Heart right ventricle (tissue), 16 donors: ENCODE data around the gene GAK. TPM values are rescaled to one million over a fixed set of nuclear protein-coding genes. Genes with fewer than 3 reads are reported as not detected.

Source experiments
- ATAC-seq, 8 donors: fragments of 200-7000 bp; cut with Tn5 transposase; one replicate each; pipeline ENCODE4 v1.9.1; 2020; ENCODE audit warnings: mild to moderate bottlenecking in 8 of 8, moderate library complexity in 8 of 8, moderate number of reproducible peaks in 1 of 8
- DNase-seq, 2 donors: peaks; one replicate each; pipeline ENCODE4 v3.0.0-alpha.2; 2020
- H3K27ac ChIP-seq, 10 donors: fragments of 200-600 bp; sonication (generic) in 2 of 10; one replicate each; pipeline versions ENCODE4 v1.5.0 to v1.8.0; 2020 to 2022; ENCODE audit warnings: mild to moderate bottlenecking in 3 of 10
- H3K27me3 ChIP-seq, 7 donors: fragments of 200-600 bp; one replicate each; pipeline ENCODE4 v1.8.0; 2021 to 2022; ENCODE audit warnings: mild to moderate bottlenecking in 2 of 7
- H3K36me3 ChIP-seq, 9 donors: fragments of 200-600 bp; sonication (generic) in 1 of 9; one replicate each; pipeline versions ENCODE4 v1.5.0 to v1.8.0; 2020 to 2022; ENCODE audit warnings: mild to moderate bottlenecking in 2 of 9
- H3K4me1 ChIP-seq, 9 donors: fragments of 200-600 bp; sonication (generic) in 1 of 9; one replicate each; pipeline versions ENCODE4 v1.5.0 to v1.8.0; 2020 to 2022; ENCODE audit warnings: mild to moderate bottlenecking in 4 of 9
- H3K4me3 ChIP-seq, 10 donors: fragments of 200-600 bp; sonication (generic) in 2 of 10; one replicate each; pipeline versions ENCODE4 v1.5.0 to v1.8.0; 2020 to 2022; ENCODE audit warnings: mild to moderate bottlenecking in 7 of 10, moderate library complexity in 2 of 10
- H3K9me3 ChIP-seq, 11 donors: fragments of 200-600 bp in 10 of 11; sonication (generic) in 2 of 11; one replicate each; pipeline versions ENCODE4 v1.5.0 to v1.8.0; 2013 to 2022; ENCODE audit warnings: mild to moderate bottlenecking in 2 of 11, control low read depth in 1 of 11, moderate library complexity in 1 of 11
- CTCF ChIP-seq, 9 donors: fragments of 200-600 bp; sonication (generic) in 2 of 9; IDR thresholded peaks; one replicate each; pipeline versions ENCODE4 v1.5.0 to v1.8.0; 2021 to 2022; ENCODE audit warnings: antibody characterized with exemption in 9 of 9, mild to moderate bottlenecking in 5 of 9, moderate library complexity in 1 of 9
- WGBS, 2 donors: extraction: QIAGEN DNeasy Blood & Tissue Kit; methylation state at CpG; one replicate each; pipeline ENCODE4 v1.1.7; 2013; ENCODE audit warnings: inconsistent platforms in 1 of 2; 5-methylcytosine and 5-hydroxymethylcytosine counted together
- intact Hi-C, 10 donors: fragments of 100-400 bp; cut with DNase I; formaldehyde crosslinking; loops; one replicate each; pipeline versions ENCODE4 v1.11.1 to v1.14.2; 2022
- polyA plus RNA-seq, 2 donors: library from polyadenylated mRNA; stranded (reverse); fragments of 200-250 nt; gene quantifications; one replicate each; pipeline ENCODE4 v1.2.3, GENCODE V29; 2013
- total RNA-seq, 10 donors: library from RNA; stranded (reverse); fragmentation: NEBNext Ultra II Directional in 3 of 10; extraction: Animal tissue kit (Norgen Biotek cat#: 25700) in 3 of 10; gene quantifications; one replicate each; pipeline versions ENCODE4 v1.2.1 to v1.2.4, GENCODE V29; 2021 to 2023
- donor health status: Arrhythmogenic right ventricular cardiomyopathy.
- donor health status: ischemic (EF 13 %, LVEDD 7.1; RV severe dilation, severe dysfunction).
- donor health status: healthy with polysubstance abuse.
- donor health status: DM: no; HTN: yes; CAD: no.
- donor health status: DM: no; HTN: no; CAD: no.
- donor health status: ischemic (EF 25% LVEDD 6.9; RV normal size, moderate dysfunction).
- donor health status: ischemic (EF 25% LVEDD 5.7; RV mildly dilated, moderate dysfunction).
- donor health status: healthy.
- donor health status: DM: yes; HTN: yes; CAD: no.
- donor health status: Ischemic cardiomyopathy.
- donor health status: ischemic (EF 35%, LVEDD 5.7; RV mildly dilated, moderate dysfunction).
- donor health status: nonischemic (EF 11% LVEDD 7.7; RV severe dilation, severe dysfunction).
- donor health status: DM: yes; HTN: yes; CAD: no.
- donor health status: PGD.
- donor health status: ischemic (EF 29% LVEDD 5.4; RV normal size, mild dysfunction).
- donor health status: nonischemic (EF 23%, LVEDD 6.1; RV moderate dilation, normal function).

The GAK gene
- total and polyA plus RNA-seq, 12 donors = 21.0 to 105 (median 29.2) TPM

DNA sequence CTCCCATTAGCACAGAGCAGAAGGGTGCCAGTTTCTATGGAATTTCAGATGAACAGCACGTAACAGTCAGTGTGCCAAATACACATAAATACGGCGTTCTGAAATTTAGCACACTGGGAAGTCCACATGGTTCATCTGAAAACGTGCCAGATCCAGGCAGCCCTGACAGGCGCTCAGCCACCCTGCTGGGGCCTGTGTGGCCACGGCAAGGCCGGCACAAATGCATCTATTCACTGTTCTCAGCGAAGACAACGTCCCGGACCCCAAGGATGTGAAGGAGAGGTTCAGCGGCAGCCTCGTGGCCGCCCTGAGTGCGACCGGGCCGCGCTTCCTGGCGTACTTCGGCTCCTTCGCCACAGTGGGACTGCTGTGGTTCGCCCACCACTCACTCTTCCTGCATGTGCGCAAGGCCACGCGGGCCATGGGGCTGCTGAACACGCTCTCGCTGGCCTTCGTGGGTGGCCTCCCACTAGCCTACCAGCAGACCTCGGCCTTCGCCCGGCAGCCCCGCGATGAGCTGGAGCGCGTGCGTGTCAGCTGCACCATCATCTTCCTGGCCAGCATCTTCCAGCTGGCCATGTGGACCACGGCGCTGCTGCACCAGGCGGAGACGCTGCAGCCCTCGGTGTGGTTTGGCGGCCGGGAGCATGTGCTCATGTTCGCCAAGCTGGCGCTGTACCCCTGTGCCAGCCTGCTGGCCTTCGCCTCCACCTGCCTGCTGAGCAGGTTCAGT, 25.6 kb upstream of the GAK start:
- WGBS, 2 donors = 95% methylated on average over 44 to 45 of the region's 45 CpGs
- no peak for TF ChIP-seq CTCF (IDR thresholded peaks at IDR 0.05)
- intact Hi-C loops = loop anchor here in 1 of 10 donors (10.0 kb wide), 1 partner anchor 213 kb away; no protein-coding TSS in a partner anchor
- no peak overlapping the region for H3K27ac ChIP-seq
- no peak overlapping the region for H3K4me3 ChIP-seq
- DNase-seq (peak in 1 of 2 donors; percentile 15), ATAC-seq (no peak)
- peaks cover 0 to 92% (median 17%) of the 10 kb centered on the region in 9 donors for H3K36me3 ChIP-seq
- no peaks in the 10 kb centered on the region for H3K9me3 ChIP-seq
- H3K27me3 ChIP-seq = no peaks in the 10 kb centered on the region
- no peaks in the 10 kb centered on the region for H3K4me1 ChIP-seq

DNA sequence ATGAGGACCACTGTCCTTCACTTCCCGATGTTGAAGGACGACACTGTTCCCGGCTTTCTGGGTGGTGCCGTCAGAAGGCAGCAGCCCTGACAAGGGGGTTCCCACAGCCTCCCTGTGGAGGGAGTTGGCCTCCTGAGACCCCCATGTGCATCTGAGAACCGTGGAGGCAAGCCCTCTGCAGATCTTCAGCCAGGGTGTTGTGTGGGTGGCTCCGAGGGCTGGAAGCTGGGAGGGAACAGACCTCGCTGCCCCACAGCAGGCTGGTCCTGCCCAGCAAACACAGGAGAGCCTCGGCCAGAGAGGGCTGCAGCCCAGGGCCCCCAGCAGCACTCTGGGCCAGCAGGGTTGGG, 25.1 kb upstream of the GAK start:
- Histone ChIP-seq H3K36me3 (peaks cover 0 to 87% (median 15%) of the 10 kb centered on the region in 9 donors), H3K9me3 (no peaks in the 10 kb centered on the region), H3K27me3 (no peaks in the 10 kb centered on the region), H3K4me1 (no peaks in the 10 kb centered on the region), H3K4me3 (no peak overlapping the region), H3K27ac (no peak overlapping the region)
- ATAC-seq (no peak), DNase-seq (no peak)
- intact Hi-C loops = loop anchor here in 1 of 10 donors (10.0 kb wide), 1 partner anchor 212 kb away; no protein-coding TSS in a partner anchor
- TF ChIP-seq CTCF (IDR thresholded peaks at IDR 0.05) = no peak
- WGBS, 2 donors = 74 to 78% methylated on average over 8 of the region's 8 CpGs

DNA sequence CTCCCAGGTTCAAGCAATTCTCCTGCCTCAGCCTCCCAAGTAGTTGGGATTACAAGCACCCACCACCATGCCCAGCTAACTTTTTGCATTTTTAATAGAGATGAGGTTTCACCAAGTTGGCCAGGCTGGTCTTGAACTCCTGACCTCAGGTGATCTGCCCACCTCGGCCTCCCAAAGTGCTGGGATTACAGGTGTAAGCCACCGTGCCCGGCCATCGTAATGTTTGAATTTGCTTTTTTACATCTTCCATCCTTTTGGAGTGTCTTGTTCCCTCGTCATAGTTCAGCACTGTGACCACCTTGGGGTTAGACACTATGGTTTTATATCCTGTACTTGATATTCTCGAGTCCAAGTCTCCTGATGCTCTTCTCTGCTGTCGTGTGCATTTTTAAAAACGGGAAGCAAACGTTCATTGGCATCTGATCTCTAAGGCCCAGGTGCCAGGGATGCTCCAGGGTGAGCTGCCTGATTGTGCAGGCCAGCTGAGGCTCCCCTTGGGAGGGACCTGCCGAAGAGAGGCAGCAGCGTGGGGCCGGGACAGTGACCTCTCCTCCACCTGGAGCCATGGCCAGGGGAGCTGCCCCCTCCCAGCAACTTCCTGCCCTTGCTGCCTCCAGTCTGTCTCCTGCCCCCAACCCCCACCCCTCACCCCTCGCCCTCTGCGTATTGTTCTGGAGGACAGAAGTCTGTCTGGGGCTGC, 24.6 kb upstream of the GAK start:
- Histone ChIP-seq H3K9me3 (no peaks in the 10 kb centered on the region), H3K4me3 (no peak overlapping the region), H3K27me3 (no peaks in the 10 kb centered on the region), H3K36me3 (peaks cover 0 to 87% (median 14%) of the 10 kb centered on the region in 9 donors), H3K4me1 (no peaks in the 10 kb centered on the region), H3K27ac (no peak overlapping the region)
- intact Hi-C loops = loop anchor here in 1 of 10 donors (10.0 kb wide), 1 partner anchor 212 kb away; no protein-coding TSS in a partner anchor
- DNase-seq (no peak), ATAC-seq (no peak)
- 81% methylated on average over 14 of the region's 14 CpGs for WGBS, 2 donors
- TF ChIP-seq CTCF (IDR thresholded peaks at IDR 0.05) = no peak

GRCh38 chr4:955931-956381, 23.8 kb upstream of the GAK start:
- no peaks in the 10 kb centered on the region for H3K4me1 ChIP-seq
- H3K36me3 ChIP-seq = peaks cover 0 to 88% (median 14%) of the 10 kb centered on the region in 9 donors
- no peak for DNase-seq
- intact Hi-C loops = loop anchor here in 1 of 10 donors (10.0 kb wide), 1 partner anchor 211 kb away; no protein-coding TSS in a partner anchor
- H3K27me3 ChIP-seq = no peaks in the 10 kb centered on the region
- no peaks in the 10 kb centered on the region for H3K9me3 ChIP-seq
- no peak overlapping the region for H3K4me3 ChIP-seq
- WGBS, 2 donors = 74 to 83% methylated on average over 12 of the region's 12 CpGs
- ATAC-seq = no peak
- TF ChIP-seq CTCF (IDR thresholded peaks at IDR 0.05) = no peak
- no peak overlapping the region for H3K27ac ChIP-seq
